Diencephalon (tissue), 1 donor: Measurements from ENCODE around the gene BRICD5. TPM values are rescaled to one million over a fixed set of nuclear protein-coding genes. Genes with fewer than 3 reads are reported as not detected.

ENCODE experiments used
- total RNA-seq: library from RNA; depleted of rRNA; stranded (reverse); fragments of >200 nt; gene quantifications from one replicate; pipeline ENCODE4 v1.2.3, GENCODE V29; 2014

BRICD5 gene
- total RNA-seq: 6.2 TPM

DNA sequence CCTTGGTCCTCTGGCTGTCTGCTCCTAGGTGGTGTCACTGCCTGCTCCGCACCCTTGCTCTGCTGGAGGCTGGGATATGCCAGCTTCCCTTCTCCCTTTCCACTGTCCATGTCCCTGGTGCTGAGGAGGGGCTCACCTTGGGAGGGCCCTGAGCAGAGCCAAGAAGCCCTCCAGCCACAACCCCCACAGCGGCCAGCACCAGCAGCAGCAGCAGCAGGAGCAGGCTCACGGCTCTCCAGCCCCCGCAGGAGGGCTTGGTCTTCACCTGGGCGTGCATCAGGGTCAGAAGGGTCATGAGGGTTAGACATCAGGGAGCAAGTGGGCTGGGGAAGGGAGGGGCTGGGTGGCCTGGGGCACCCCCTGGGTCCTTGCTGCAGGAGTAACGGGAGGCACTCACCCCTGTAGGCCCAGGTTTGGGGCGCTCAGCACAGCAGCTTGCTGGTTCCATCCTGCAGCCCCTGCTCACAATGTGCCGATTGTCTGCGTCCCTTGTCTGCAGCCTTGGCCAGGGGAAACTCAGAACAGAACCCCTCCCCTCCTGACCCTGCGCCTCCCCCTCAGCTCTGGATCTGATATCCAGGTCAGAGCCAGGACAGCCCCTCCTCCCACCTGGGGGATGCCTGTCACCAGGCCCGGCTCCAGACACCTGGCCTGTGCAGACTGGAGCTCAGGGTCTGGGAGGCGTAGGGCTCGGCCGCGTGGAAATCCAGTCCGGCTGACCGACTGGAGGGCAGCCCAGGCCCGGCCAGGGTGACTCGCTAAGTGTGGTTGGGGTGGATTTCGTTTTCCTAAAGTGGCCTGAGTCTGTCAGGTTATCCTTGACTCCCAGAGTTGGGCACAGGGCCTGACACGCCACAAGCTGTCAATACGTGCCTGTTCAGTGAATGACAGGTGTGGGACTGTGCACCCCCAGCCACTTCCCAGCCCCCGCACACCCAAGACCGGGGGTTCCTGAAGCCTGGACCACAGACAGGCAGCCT lies at the start of gene BRICD5:
Gene BRICD5 (minus strand): TSS at position 478 of the 980 bp plus-strand sequence. CDS start 30 bp downstream, at position 448.

DNA sequence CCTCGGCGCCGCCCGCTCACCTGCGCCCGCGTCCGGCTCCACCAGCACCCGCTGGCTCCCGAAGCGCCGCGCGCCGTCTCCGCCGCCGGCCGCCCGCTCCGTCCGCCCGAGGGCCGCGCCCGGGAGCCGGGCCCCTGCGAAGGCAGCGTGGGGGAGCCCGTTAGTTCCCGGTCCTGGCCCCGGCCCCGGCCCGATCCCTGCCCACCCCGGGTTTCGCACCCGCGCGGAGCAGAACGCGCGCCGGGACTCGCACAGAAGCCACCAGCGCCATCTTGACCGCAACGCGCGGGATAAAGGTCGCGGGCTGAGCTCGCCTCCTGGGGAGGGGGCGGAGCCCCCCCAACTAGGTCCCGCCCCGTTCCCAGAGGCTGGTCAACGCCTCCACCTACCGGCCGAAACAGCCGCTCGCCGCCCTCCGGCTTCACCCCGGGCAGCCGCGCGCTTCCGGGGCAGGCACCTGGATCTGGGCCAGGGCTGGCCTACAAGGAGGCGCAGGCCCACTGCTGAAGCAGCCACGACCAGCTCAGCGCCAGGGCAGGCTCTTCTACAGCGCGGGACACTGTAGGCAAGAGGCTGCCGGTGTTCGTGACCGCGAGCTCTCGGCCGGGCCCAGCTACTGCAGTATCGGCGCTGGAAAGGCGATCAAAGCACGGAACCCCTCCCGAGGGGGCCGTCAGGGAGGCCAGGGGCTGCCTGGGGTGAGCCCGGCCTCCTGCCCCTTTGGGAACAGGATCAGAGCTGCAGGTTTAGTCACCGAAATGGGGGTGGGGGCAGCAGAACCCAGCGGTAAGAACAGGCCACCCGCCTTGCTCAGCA lies 40.8 kb upstream of the BRICD5 start, which contains the start of gene ECI1:
Gene ECI1 (minus strand): TSS at position 292 of the 816 bp plus-strand sequence. CDS start 21 bp downstream, at position 271.

DNA sequence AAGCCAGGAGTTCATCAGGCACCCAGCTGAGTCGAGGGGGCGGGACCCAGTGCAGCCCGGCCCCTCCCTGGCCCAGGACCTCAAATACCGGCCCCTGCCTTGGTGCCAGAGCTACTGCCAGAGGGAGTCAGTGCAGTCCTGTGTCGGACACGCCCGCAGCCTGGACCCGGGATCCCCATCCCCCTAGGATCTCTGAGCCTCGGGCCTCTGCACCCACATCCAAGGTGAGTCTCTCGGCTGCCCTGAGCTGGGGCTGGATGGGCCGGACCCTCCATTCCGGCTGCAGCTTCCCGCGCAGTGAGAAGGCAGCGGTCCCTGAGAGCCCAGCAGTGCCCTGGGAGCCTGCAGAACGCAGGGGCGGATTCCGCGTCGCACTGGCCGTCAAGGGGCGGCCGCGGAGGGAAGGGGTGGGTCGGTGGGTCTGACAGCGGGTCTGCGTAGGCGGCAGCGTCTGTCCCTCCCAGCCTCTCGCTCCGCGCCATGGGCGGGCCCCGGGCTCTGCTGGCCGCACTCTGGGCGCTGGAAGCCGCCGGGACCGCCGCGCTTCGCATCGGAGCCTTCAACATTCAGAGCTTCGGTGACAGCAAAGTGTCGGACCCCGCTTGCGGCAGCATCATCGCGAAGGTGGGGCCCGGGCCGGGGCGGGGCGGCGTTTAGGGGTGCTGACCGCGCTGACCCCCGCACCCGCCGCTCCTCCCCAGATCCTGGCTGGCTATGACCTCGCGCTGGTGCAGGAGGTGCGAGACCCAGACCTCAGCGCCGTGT lies 25.9 kb upstream of the BRICD5 start, which contains the start of gene DNASE1L2:
Gene DNASE1L2 (plus strand): TSS at position 108 of the 765 bp plus-strand sequence. CDS start 373 bp downstream, at position 481.

DNA sequence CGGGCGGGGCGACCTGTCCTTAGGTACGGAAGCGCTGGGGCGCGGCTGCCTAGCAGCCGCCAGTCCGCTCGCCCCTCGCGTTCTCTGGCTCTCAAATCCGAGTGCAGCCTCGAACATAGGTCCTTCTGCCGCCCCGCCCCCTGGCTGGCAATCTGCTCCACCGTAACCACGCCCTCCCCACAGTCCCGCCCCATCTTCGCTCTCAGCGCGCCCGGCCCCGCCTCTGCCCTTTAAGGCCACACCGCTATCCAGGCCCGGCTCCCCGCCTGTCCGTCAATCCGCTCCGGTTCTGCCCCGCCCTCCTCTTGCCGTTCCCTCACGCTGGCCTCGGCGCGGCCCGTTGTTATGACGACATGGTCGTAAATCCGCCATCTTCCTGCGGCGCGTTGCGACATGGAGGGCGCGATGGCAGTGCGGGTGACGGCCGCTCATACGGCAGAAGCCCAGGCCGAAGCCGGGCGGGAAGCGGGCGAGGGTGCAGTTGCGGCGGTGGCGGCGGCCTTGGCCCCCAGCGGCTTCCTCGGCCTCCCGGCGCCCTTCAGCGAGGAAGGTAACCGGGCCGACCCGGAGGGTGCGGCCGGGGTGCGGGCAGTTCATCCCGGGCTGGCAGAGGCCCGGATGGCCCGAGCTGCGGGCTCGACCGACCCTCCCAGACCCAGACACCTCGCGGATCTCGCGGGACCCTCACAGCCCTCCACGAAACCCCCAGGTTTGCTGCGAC lies 12.7 kb upstream of the BRICD5 start, which contains the start of gene E4F1:
Gene E4F1 (plus strand): TSS at position 371 of the 721 bp plus-strand sequence. CDS start 23 bp downstream, at position 394.

DNA sequence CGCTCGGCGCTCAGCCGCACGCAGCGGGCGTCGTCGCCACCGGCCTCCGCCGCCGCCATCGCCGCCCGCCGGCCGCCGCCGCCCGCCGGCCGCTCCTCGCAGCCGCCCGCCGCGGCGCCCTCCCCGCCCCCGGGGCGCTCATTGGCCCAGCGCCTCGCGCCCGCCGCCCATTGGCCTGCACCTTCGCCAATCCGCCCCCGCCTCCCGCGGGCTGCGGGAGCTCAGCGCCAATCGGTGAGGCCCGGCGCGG lies 4.0 kb upstream of the BRICD5 start, which contains the start of gene PGP:
Gene PGP (minus strand): TSS at position 122 of the 250 bp plus-strand sequence. CDS start 63 bp downstream, at position 59.

DNA sequence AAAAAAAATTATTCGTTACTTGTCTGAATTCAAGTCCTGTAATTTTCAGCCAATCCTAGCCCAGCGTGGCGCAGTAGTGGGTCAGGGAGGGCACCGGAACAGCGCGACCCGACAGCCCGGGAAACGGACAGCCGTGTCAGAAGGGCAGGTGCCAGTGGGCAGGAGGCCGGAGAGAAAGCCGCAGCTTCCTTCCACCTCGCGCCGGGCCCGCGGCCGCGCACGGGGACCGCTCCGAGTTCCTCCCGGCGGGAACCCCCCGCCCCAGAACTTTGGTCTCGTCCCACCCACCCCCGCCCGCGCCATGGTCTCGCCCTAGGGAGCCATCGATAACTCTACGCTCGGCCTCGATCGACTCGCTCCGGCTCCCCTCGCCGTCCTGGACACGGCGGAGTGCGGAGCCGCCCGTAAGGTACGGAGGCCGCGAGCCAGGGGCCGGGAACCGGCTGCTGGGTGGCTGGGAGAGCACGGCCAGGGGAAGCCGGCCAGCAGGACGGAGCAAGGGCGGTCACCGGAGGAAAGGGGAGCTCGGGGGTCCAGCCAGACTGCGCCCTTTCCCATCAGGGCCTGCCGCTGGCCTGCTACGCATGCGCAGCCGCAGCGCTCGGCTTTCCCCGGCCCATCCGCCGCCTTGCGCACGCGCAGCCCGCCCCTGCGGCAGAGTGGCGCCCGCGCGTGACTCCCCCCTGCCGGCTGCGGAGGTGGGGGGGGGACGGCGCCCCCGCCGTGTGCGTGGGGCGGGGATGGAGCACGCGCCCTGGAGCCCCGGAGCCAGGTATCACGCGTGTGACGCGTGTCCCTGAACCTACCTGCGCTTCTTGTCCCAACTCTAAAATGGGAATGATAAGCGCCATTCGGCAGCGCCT lies 5.3 kb downstream of the BRICD5 start, which contains the start of gene MLST8:
Gene MLST8 (plus strand): TSS at position 351 of the 863 bp plus-strand sequence. CDS start 632 bp downstream, outside the sequence.

DNA sequence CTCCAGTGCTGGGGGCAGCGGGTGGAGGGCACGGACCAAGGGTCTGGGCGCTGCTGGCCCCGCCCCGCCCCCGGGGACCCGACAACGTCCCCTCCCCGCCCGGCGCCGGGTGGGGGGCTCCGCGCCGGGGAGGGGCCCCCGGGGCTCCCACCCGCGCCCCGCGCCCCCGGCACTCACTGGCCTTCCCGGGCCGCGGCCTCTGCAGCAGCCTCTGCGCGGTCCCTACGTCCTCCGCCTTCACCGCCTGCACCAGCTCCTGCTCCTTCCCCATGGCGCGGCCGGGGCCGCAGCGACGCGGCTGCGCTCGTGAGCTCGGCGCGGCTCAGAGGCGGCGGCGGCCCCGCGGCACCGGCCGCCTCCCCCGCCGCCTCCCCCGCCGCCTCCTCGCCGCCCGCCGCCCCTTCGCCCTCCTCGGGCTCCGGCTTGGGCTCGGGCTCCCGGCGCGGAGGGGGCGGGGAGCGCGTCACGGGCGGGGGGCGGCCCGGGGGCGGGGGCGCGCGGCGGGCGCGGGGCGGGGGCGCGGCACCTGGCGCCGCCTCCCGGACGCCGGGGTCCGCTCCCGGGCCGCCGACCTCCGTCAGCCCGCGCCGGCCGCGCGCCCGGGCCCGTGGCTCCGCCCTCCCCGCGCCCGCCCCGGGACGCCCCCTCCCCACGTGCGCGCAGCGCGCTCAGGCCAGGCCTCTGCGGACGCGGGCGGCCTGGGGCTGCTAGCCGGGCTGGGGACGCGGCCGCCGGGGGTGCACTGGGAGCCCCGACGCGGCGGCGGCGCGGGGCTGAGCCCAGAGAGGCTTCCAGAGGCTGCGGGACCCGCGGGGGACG lies 14.3 kb downstream of the BRICD5 start, which contains the start of gene CASKIN1:
Gene CASKIN1 (minus strand): TSS at position 444 of the 819 bp plus-strand sequence. CDS start 173 bp downstream, at position 271.

Other genes with a start within 250 kb of the BRICD5 start
- 1,359 TPM for gene RPS2, start 246.0 kb downstream of the BRICD5 start, total RNA-seq
- not detected for gene RNF151, start 244.0 kb downstream of the BRICD5 start, total RNA-seq
- 13.1 TPM for gene TBL3, start 238.8 kb downstream of the BRICD5 start, total RNA-seq
- gene NOXO1, start 229.4 kb downstream of the BRICD5 start, total RNA-seq: 1.2 TPM
- gene GFER, start 226.7 kb downstream of the BRICD5 start, total RNA-seq: 14.1 TPM
- gene SYNGR3, start 220.9 kb downstream of the BRICD5 start, total RNA-seq: 112 TPM
- 7.8 TPM for gene ZNF598, start 201.0 kb downstream of the BRICD5 start, total RNA-seq
- gene NPW, start 191.1 kb downstream of the BRICD5 start, total RNA-seq: not detected
- 23.5 TPM for gene NHERF2, start 184.0 kb downstream of the BRICD5 start, total RNA-seq
- 26.8 TPM for gene NTHL1, start 163.0 kb downstream of the BRICD5 start, total RNA-seq
- 70.4 TPM for gene TSC2, start 162.9 kb downstream of the BRICD5 start, total RNA-seq
- gene PKD1, start 75.0 kb downstream of the BRICD5 start, total RNA-seq: 78.2 TPM
- 8.1 TPM for gene RAB26, start 62.2 kb downstream of the BRICD5 start, total RNA-seq
- gene TRAF7, start 55.1 kb downstream of the BRICD5 start, total RNA-seq: 23.5 TPM
- gene CASKIN1, start 14.3 kb downstream of the BRICD5 start, total RNA-seq: 41.3 TPM
- 11.3 TPM for gene MLST8, start 5.4 kb downstream of the BRICD5 start, total RNA-seq
- gene PGP, start 4.0 kb upstream of the BRICD5 start, total RNA-seq: 17.5 TPM
- gene E4F1, start 12.7 kb upstream of the BRICD5 start, total RNA-seq: 21.7 TPM
- 2.8 TPM for gene DNASE1L2, start 25.6 kb upstream of the BRICD5 start, total RNA-seq
- 17.5 TPM for gene ECI1, start 40.7 kb upstream of the BRICD5 start, total RNA-seq
- 103 TPM for gene RNPS1, start 57.3 kb upstream of the BRICD5 start, total RNA-seq
- 75.9 TPM for gene ABCA3, start 129.9 kb upstream of the BRICD5 start, total RNA-seq
- gene CCNF, start 218.6 kb upstream of the BRICD5 start, total RNA-seq: 13.4 TPM
- gene TEDC2, start 249.2 kb upstream of the BRICD5 start, total RNA-seq: 6.5 TPM